ENCODE data around the gene NEK4.

NEK4 gene

GRCh38 chr3:52774066-52774713, 3.5 kb upstream of the NEK4 start:
- DNase-seq (ENCODE audit: low read depth), result no peak
- H3K4me3 ChIP-seq (replicated peaks; ENCODE audit: low read depth, low read length), result no peak overlapping the region
- TF ChIP-seq, protein P1, sequence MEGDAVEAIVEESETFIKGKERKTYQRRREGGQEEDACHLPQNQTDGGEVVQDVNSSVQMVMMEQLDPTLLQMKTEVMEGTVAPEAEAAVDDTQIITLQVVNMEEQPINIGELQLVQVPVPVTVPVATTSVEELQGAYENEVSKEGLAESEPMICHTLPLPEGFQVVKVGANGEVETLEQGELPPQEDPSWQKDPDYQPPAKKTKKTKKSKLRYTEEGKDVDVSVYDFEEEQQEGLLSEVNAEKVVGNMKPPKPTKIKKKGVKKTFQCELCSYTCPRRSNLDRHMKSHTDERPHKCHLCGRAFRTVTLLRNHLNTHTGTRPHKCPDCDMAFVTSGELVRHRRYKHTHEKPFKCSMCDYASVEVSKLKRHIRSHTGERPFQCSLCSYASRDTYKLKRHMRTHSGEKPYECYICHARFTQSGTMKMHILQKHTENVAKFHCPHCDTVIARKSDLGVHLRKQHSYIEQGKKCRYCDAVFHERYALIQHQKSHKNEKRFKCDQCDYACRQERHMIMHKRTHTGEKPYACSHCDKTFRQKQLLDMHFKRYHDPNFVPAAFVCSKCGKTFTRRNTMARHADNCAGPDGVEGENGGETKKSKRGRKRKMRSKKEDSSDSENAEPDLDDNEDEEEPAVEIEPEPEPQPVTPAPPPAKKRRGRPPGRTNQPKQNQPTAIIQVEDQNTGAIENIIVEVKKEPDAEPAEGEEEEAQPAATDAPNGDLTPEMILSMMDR (IDR thresholded peaks at IDR 0.05; ENCODE audit: low read length, missing control alignments), result no peak

DNA sequence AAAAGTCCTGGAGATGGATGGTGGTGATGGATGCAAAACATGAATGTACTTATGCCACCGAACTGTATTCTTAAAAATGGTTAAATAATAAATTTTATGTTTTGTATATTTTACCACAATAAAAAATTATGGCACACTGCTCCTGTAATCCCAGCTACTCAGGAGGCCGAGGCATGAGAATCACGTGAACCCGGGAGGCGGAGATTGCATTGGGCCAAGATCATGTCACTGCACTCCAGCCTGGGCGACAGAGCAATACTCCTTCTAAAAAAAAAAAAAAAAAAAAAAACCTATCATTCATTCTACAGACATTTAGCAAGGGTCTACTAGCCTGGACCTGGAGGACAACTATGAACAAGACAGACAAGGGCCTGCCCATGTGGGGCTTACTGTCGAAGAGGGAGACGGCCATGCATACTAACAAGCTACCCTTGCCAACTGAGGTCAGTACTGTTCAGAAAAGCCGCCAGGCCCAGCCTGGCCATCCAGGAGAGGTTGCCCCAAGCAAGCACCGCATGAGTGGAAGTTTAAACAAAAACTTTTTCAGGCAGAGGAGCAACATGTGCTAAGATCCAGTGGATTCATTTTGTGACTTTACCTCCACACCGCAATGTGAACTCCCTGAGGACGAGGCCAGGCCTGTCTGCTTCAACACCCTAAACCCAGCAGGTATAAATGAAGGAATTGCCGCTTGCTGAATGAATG, 2.8 kb upstream of the NEK4 start:
- no peak for DNase-seq (ENCODE audit: low read depth)
- H3K4me3 ChIP-seq (replicated peaks; ENCODE audit: low read depth, low read length), result no peak overlapping the region
- TF ChIP-seq, protein P1 (IDR thresholded peaks at IDR 0.05; ENCODE audit: low read length, missing control alignments), result no peak

- TF ChIP-seq, protein P1 (IDR thresholded peaks at IDR 0.05; ENCODE audit: low read length, missing control alignments), result no peak
- H3K4me3 ChIP-seq (replicated peaks; ENCODE audit: low read depth, low read length), result no peak overlapping the region
Measured at GRCh38 chr3:52771702-52772101, 962 bp upstream of the NEK4 start.

DNA sequence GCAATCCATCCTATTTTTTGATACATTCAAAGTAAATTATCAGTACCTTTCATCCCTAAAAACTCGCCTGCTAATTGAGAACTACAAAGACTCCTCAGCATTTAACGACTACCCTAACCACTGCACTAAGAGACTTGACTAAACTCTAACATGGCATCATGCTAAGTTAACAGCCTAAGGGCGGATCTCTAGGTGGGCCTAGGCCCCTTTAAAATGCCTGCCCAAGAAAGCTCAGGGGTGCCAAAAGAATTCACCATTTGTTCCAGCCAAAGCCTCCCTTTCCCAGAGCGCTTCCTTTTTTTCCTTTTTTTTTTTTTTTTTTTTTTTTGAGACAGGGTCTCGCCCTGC, 568 bp upstream of the NEK4 start:
- TF ChIP-seq, protein P1 (IDR thresholded peaks at IDR 0.05; ENCODE audit: low read length, missing control alignments), result no peak
- DNase-seq (ENCODE audit: low read depth), result no peak
- H3K4me3 ChIP-seq (replicated peaks; ENCODE audit: low read depth, low read length), result peak overlapping the region; percentile 82

More at GRCh38 chr3:52771702-52772101, 962 bp upstream of the NEK4 start:
- DNase-seq (ENCODE audit: low read depth), result no peak

DNA sequence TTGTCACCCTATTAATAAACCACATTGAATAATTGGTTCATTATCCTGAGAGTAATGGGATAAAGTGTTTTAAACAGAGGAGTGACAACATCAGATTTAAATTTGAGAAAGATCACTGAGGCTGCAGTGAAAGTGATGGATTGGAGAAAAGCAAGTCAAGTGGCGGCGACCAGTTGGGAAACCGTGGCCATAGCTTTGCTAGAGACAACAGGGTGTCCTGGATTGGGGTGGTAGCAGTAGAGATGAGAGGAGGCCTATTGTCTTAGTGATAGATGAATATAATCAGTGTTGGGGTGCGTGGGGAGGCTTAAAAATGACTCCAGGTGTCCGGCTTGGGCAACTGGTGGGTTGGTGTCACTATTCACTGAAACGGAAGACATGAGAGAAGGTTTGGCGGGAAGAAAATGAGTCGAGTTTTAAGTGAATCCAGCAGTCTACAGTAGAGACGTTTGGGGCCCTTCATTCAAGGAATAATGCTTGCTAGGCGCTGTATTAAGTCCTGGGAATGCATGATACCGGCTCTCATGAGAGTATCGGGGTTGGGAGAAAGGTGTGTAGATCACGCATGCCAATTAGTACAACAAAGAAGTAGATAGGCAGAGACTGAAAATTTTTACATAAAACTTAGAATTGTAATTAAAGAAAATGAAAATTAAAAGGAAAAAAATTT, 819 bp downstream of the NEK4 start:
- H3K4me3 ChIP-seq (replicated peaks; ENCODE audit: low read depth, low read length), result peak overlapping the region; percentile 82
- TF ChIP-seq, protein P1 (IDR thresholded peaks at IDR 0.05; ENCODE audit: low read length, missing control alignments), result no peak
- no peak for DNase-seq (ENCODE audit: low read depth)

DNA sequence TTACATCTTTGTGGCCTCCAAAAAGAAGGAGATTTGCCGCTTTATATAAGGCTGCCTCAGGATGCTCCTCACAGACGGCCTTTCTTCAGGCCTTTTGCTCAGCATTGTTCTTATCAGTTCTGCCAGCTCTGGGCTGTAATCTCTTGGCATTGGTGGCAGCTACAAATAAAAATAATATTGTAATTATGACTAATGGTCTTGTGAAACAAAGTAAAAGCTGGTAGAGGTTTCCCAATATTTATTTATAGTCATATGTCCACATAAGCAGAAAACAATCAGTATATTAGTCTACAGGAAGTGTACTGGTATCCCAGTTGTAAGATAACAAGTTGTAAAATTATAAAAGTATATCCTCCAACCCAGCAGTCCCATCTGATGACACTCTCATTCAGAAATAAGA, 7.3 kb downstream of the NEK4 start:
- peak; percentile 73 for DNase-seq (ENCODE audit: low read depth)
- H3K4me3 ChIP-seq (replicated peaks; ENCODE audit: low read depth, low read length), result no peak overlapping the region
- TF ChIP-seq, protein P1 (IDR thresholded peaks at IDR 0.05; ENCODE audit: low read length, missing control alignments), result no peak
